ENCODE results near the gene SERTAD1.

The SERTAD1 gene

DNA sequence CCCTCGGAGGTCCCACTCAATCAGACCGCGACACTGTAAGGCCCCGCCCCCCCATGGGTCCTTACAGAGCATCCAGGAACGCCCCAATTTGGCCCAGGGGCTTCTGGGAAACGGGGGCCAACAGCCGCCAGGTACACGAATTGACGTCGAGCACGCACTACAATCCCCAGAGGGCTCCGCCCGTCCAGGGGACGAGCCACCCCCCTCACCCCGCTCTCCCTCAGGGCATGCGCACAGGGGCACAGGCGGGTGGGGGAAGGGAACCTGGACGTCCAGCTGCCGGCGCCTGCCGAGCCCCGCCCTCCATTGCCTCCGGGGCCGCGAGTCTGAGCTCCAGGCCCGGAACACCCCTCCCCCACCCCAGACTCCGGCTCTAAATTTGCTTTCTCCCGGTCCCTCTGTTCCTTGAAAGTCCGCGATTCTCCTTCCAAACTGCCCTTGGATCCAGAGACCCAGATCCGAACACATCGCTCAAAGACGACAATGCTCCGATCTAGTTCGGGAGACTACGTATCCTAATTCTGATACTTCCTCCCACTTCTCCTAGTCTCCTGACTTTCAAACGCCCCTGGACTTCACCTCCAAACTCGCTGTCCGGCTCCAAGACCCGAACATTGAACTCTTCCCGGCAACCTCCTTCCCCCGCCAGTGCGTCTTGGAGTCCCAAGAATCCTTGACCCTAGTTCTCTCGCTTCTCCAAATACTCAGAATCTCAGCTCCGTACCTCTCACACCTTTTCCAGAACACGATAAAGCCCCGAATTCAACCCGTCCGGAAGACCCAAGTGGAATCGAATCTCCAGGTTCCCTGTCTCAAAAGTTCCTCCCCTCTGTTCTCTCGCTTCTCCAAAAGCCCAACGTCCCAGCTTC, 17.6 kb upstream of the SERTAD1 start:
- Histone ChIP-seq H3K4me2 (ENCODE audit: low read depth, low read length) (peak overlapping the region; percentile 92), H3K9me3 (replicated peaks; ENCODE audit: insufficient read depth, low read length) (no peaks in the 10 kb centered on the region), H3K9me2 (replicated peaks; ENCODE audit: insufficient read depth, low read length) (no peaks in the 10 kb centered on the region), H3F3A (ENCODE audit: insufficient read depth, low read length) (peaks cover 6% of the 10 kb centered on the region), H3K27ac (ENCODE audit: low read length) (peak overlapping the region; percentile 72), H3K27me3 (replicated peaks; ENCODE audit: insufficient read depth, low read length) (no peaks in the 10 kb centered on the region), H2AFZ (ENCODE audit: low read length) (peak overlapping the region; percentile 91), H3K4me1 (ENCODE audit: low read length) (0 out of 2 replicates have a peak, but pooled peaks cover 4% of the 10 kb centered on the region), H3K79me2 (ENCODE audit: low read length) (peaks cover 22% of the 10 kb centered on the region), H3K4me3 (ENCODE audit: low read length) (peak overlapping the region; percentile 96), H3K9ac (ENCODE audit: low read length) (peak overlapping the region; percentile 71), H3K36me3 (replicated peaks; ENCODE audit: insufficient read depth, low read length) (no peaks in the 10 kb centered on the region), H4K20me1 (ENCODE audit: insufficient read depth, low read length) (no peaks in the 10 kb centered on the region)
- DNase-seq: peak; percentile 100
- no peak for TF ChIP-seq EZH2 (optimal IDR thresholded peaks at IDR 0.05; ENCODE audit: low read depth, low read length)
- TF ChIP-seq EZH2phosphoT487 (IDR thresholded peaks at IDR 0.05; ENCODE audit: low read length): no peak
- TF ChIP-seq, protein P1, sequence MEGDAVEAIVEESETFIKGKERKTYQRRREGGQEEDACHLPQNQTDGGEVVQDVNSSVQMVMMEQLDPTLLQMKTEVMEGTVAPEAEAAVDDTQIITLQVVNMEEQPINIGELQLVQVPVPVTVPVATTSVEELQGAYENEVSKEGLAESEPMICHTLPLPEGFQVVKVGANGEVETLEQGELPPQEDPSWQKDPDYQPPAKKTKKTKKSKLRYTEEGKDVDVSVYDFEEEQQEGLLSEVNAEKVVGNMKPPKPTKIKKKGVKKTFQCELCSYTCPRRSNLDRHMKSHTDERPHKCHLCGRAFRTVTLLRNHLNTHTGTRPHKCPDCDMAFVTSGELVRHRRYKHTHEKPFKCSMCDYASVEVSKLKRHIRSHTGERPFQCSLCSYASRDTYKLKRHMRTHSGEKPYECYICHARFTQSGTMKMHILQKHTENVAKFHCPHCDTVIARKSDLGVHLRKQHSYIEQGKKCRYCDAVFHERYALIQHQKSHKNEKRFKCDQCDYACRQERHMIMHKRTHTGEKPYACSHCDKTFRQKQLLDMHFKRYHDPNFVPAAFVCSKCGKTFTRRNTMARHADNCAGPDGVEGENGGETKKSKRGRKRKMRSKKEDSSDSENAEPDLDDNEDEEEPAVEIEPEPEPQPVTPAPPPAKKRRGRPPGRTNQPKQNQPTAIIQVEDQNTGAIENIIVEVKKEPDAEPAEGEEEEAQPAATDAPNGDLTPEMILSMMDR (IDR thresholded peaks at IDR 0.05; ENCODE audit: low read length): no peak

DNA sequence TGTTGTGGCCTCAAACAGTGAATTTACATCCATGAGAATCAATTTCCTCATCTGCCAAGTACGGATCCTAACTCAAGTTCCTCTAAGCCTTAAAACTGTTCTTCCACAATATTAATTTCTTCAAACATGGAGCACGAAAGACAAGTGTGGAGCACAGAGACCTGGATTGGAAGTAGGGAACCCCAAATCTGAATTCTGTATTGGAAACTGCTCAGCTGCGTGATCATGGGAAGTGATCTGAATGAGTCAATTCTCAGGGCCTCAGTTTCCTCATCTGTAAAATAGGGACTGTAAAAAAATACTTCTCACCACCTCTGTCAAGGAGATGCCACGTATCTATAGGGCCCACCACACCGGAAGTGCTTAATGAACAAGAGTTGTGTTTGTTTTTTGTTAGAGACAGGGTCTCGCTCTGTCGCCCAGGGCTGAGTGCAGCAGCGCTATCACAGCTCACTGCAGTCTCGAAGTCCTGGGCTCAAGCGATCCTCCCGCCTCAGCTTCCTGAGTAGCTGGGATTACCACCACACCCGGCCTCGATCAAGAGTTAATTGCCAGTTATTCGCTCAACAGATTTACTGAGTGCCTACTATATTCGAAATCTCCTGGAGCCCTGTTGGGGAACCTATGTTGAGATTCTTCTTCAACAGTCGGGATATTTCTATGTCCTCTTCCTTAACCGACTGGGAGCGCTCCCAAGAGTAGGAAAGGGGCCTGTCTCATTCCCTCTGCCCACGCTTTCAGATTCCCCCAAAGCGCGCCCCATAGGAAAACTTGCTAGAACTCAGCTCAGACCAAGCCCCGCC, 16.7 kb upstream of the SERTAD1 start:
- Histone ChIP-seq H3F3A (ENCODE audit: insufficient read depth, low read length) (peaks cover 6% of the 10 kb centered on the region), H3K27me3 (replicated peaks; ENCODE audit: insufficient read depth, low read length) (no peaks in the 10 kb centered on the region), H3K9ac (ENCODE audit: low read length) (peak overlapping the region; percentile 47; the same call in 1 of the 2 replicates), H3K4me2 (ENCODE audit: low read depth, low read length) (peak overlapping the region; percentile 64), H4K20me1 (ENCODE audit: insufficient read depth, low read length) (no peaks in the 10 kb centered on the region), H3K4me1 (ENCODE audit: low read length) (0 out of 2 replicates have a peak, but pooled peaks cover 4% of the 10 kb centered on the region), H3K79me2 (ENCODE audit: low read length) (peaks cover 22% of the 10 kb centered on the region), H3K27ac (ENCODE audit: low read length) (no peak overlapping the region; the same call in 1 of the 2 replicates), H3K4me3 (ENCODE audit: low read length) (peak overlapping the region; percentile 57), H3K36me3 (replicated peaks; ENCODE audit: insufficient read depth, low read length) (no peaks in the 10 kb centered on the region), H2AFZ (ENCODE audit: low read length) (peak overlapping the region; percentile 42), H3K9me3 (replicated peaks; ENCODE audit: insufficient read depth, low read length) (no peaks in the 10 kb centered on the region), H3K9me2 (replicated peaks; ENCODE audit: insufficient read depth, low read length) (no peaks in the 10 kb centered on the region)
- TF ChIP-seq EZH2 (optimal IDR thresholded peaks at IDR 0.05; ENCODE audit: low read depth, low read length) (no peak), EZH2phosphoT487 (IDR thresholded peaks at IDR 0.05; ENCODE audit: low read length) (no peak)
- TF ChIP-seq, protein P1 (IDR thresholded peaks at IDR 0.05; ENCODE audit: low read length): no peak
- no peak for DNase-seq

DNA sequence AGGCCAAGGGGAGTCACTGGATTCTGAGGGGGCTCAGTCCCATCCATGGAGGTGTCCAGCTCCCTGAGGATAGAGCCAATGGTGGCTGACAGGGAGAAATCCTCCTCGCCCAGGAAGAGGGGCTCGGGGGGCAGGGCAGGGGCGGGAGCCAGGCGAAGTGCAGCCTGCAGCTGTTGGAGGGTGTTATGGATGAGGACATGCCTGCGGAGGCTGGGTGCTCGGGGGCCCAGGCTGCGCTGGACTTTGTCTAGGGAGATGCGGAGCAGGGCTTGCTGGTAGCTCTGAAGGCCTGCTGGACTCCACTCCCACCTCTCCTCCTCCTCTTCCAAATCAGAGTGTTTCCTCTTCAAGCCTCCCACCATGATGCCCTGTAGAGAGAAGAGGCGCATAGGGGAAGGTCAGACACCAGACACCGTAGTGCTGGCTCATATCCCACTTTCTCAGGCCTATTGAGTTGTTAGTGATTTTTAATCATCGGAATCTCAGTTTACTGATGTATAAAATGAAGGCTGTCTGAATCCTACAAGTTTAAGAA, 16.0 kb upstream of the SERTAD1 start:
- no peak overlapping the region for H3K4me3 ChIP-seq (ENCODE audit: low read length)
- H3K9me3 ChIP-seq (replicated peaks; ENCODE audit: insufficient read depth, low read length): no peaks in the 10 kb centered on the region
- H3K9me2 ChIP-seq (replicated peaks; ENCODE audit: insufficient read depth, low read length): no peaks in the 10 kb centered on the region
- H3K79me2 ChIP-seq (ENCODE audit: low read length): peaks cover 22% of the 10 kb centered on the region
- H3F3A ChIP-seq (ENCODE audit: insufficient read depth, low read length): peaks cover 6% of the 10 kb centered on the region
- H3K4me1 ChIP-seq (ENCODE audit: low read length): 0 out of 2 replicates have a peak, but pooled peaks cover 4% of the 10 kb centered on the region
- H4K20me1 ChIP-seq (ENCODE audit: insufficient read depth, low read length): no peaks in the 10 kb centered on the region
- DNase-seq: no peak
- no peak overlapping the region for H3K27ac ChIP-seq (ENCODE audit: low read length)
- TF ChIP-seq, protein P1 (IDR thresholded peaks at IDR 0.05; ENCODE audit: low read length): no peak
- TF ChIP-seq EZH2 (optimal IDR thresholded peaks at IDR 0.05; ENCODE audit: low read depth, low read length) (no peak), EZH2phosphoT487 (IDR thresholded peaks at IDR 0.05; ENCODE audit: low read length) (no peak)
- H3K27me3 ChIP-seq (replicated peaks; ENCODE audit: insufficient read depth, low read length): no peaks in the 10 kb centered on the region
- H3K9ac ChIP-seq (ENCODE audit: low read length): no peak overlapping the region
- no peak overlapping the region for H3K4me2 ChIP-seq (ENCODE audit: low read depth, low read length)
- no peak overlapping the region for H2AFZ ChIP-seq (ENCODE audit: low read length)
- no peaks in the 10 kb centered on the region for H3K36me3 ChIP-seq (replicated peaks; ENCODE audit: insufficient read depth, low read length)

Measured in MM.1S (cell line).